Mucosa of descending colon (tissue), 3 donors: ENCODE data around the gene MYO15A. TPM values are rescaled to one million over a fixed set of nuclear protein-coding genes. Genes with fewer than 3 reads are reported as not detected.

Source experiments
- ATAC-seq: fragments of 200-7000 bp; cut with Tn5 transposase; one replicate; pipeline ENCODE4 v1.9.1; 2020; ENCODE audit warnings: mild to moderate bottlenecking, moderate library complexity
- DNase-seq, 3 donors: peaks; one replicate each; pipeline ENCODE4 v3.0.0-alpha.2; 2020
- H3K36me3 ChIP-seq: fragments of 200-600 bp; one replicate; pipeline ENCODE4 v1.8.0; 2021; ENCODE audit warnings: low read depth, mild to moderate bottlenecking
- H3K4me1 ChIP-seq: fragments of 200-600 bp; one replicate; pipeline ENCODE4 v1.8.0; 2021; ENCODE audit warnings: low read depth, mild to moderate bottlenecking
- H3K4me3 ChIP-seq: fragments of 200-600 bp; one replicate; pipeline ENCODE4 v1.8.0; 2021; ENCODE audit warnings: mild to moderate bottlenecking
- H3K9me3 ChIP-seq: fragments of 200-600 bp; one replicate; pipeline ENCODE4 v1.8.0; 2021; ENCODE audit warnings: mild to moderate bottlenecking
- intact Hi-C, 2 donors: fragments of 100-400 bp; cut with DNase I in 1 of 2; cut with micrococcal nuclease in 1 of 2; formaldehyde crosslinking; loops; one replicate each; pipeline versions ENCODE4 v1.11.0 to v1.11.1; 2022; cut with DNase I, micrococcal nuclease
- total RNA-seq, 3 donors: library from RNA; stranded (reverse); fragmentation: NEBNext Ultra II Directional in 2 of 3; extraction: Animal tissue kit (Norgen Biotek cat#: 25700) in 2 of 3; gene quantifications; one replicate each; pipeline versions ENCODE4 v1.2.1 to v1.2.4, GENCODE V29; 2021 to 2023
- TF ChIP-seq, protein P1 (sequence below): fragments of 200-600 bp; IDR thresholded peaks from one replicate; pipeline ENCODE4 v1.8.0; 2022; ENCODE audit warnings: antibody characterized with exemption, mild to moderate bottlenecking
- donor health status: DM: no; HTN: no; CAD: no; lungs with moderate emphysema.
- donor health status: DM: no; HTN: no; CAD: no.
- donor health status: DM: no; HTN: yes; CAD: no.

The MYO15A gene
- total RNA-seq, 3 donors from 2014 or later, result 0.60 to 2.0 (median 1.2) TPM

- Histone ChIP-seq H3K4me3 (no peak overlapping the region), H3K4me1 (peaks cover 10% of the 10 kb centered on the region), H3K9me3 (no peaks in the 10 kb centered on the region), H3K36me3 (peaks cover 5% of the 10 kb centered on the region)
- DNase-seq, result no peak
- ATAC-seq, result no peak
- intact Hi-C loops, result no loop called here
- TF ChIP-seq, protein P1, sequence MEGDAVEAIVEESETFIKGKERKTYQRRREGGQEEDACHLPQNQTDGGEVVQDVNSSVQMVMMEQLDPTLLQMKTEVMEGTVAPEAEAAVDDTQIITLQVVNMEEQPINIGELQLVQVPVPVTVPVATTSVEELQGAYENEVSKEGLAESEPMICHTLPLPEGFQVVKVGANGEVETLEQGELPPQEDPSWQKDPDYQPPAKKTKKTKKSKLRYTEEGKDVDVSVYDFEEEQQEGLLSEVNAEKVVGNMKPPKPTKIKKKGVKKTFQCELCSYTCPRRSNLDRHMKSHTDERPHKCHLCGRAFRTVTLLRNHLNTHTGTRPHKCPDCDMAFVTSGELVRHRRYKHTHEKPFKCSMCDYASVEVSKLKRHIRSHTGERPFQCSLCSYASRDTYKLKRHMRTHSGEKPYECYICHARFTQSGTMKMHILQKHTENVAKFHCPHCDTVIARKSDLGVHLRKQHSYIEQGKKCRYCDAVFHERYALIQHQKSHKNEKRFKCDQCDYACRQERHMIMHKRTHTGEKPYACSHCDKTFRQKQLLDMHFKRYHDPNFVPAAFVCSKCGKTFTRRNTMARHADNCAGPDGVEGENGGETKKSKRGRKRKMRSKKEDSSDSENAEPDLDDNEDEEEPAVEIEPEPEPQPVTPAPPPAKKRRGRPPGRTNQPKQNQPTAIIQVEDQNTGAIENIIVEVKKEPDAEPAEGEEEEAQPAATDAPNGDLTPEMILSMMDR, result no peak
These were observed 70.6 kb downstream of the MYO15A start for GRCh38 chr17:18179196-18179595.

GRCh38 chr17:18179804-18180203, 71.2 kb downstream of the MYO15A start:
- DNase-seq, result no peak
- no peak for ATAC-seq
- TF ChIP-seq, protein P1, result no peak
- H3K4me3 ChIP-seq, result no peak overlapping the region
- no peaks in the 10 kb centered on the region for H3K9me3 ChIP-seq
- peaks cover 5% of the 10 kb centered on the region for H3K36me3 ChIP-seq
- H3K4me1 ChIP-seq, result peaks cover 10% of the 10 kb centered on the region
- intact Hi-C loops, result no loop called here

GRCh38 chr17:18181358-18181757, 72.8 kb downstream of the MYO15A start:
- DNase-seq (no peak), ATAC-seq (no peak)
- TF ChIP-seq, protein P1, result no peak
- Histone ChIP-seq H3K36me3 (peaks cover 5% of the 10 kb centered on the region), H3K4me3 (no peak overlapping the region), H3K4me1 (peaks cover 24% of the 10 kb centered on the region), H3K9me3 (no peaks in the 10 kb centered on the region)
- intact Hi-C loops, result no loop called here

GRCh38 chr17:18182110-18182977, 73.8 kb downstream of the MYO15A start:
- DNase-seq, result peak; percentile 60 to 62 (median 60)
- intact Hi-C loops, result no loop called here
- peak; percentile 11 for ATAC-seq
- Histone ChIP-seq H3K36me3 (peaks cover 5% of the 10 kb centered on the region), H3K4me1 (peaks cover 33% of the 10 kb centered on the region), H3K9me3 (no peaks in the 10 kb centered on the region), H3K4me3 (peak overlapping the region; percentile 75)
- TF ChIP-seq, protein P1, result no peak

GRCh38 chr17:18182978-18183333, 74.4 kb downstream of the MYO15A start:
- intact Hi-C loops, result no loop called here

More at GRCh38 chr17:18182978-18183333, 74.4 kb downstream of the MYO15A start:
- Histone ChIP-seq H3K36me3 (peaks cover 5% of the 10 kb centered on the region), H3K4me1 (peaks cover 40% of the 10 kb centered on the region), H3K9me3 (no peaks in the 10 kb centered on the region), H3K4me3 (peak overlapping the region; percentile 75)
- DNase-seq (peak; percentile 86 to 92 (median 92)), ATAC-seq (peak; percentile 53)
- TF ChIP-seq, protein P1, result peak; percentile 6
